IPS-18c (cell line): ENCODE measurements around the gene STMN3.

Experiments
- H3K4me3 ChIP-seq: 2 replicates; pipeline ENCODE4 v1.7.0; 2013; ENCODE audit warnings: low read depth, mild to moderate bottlenecking, low read length, moderate library complexity; ENCODE audit not compliant: insufficient read depth
- H3K9me3 ChIP-seq: one replicate; pipeline ENCODE4 v1.6.1; 2013; ENCODE audit warnings: mild to moderate bottlenecking, low read length, moderate library complexity; ENCODE audit not compliant: control insufficient read depth, insufficient read depth

STMN3 gene

DNA sequence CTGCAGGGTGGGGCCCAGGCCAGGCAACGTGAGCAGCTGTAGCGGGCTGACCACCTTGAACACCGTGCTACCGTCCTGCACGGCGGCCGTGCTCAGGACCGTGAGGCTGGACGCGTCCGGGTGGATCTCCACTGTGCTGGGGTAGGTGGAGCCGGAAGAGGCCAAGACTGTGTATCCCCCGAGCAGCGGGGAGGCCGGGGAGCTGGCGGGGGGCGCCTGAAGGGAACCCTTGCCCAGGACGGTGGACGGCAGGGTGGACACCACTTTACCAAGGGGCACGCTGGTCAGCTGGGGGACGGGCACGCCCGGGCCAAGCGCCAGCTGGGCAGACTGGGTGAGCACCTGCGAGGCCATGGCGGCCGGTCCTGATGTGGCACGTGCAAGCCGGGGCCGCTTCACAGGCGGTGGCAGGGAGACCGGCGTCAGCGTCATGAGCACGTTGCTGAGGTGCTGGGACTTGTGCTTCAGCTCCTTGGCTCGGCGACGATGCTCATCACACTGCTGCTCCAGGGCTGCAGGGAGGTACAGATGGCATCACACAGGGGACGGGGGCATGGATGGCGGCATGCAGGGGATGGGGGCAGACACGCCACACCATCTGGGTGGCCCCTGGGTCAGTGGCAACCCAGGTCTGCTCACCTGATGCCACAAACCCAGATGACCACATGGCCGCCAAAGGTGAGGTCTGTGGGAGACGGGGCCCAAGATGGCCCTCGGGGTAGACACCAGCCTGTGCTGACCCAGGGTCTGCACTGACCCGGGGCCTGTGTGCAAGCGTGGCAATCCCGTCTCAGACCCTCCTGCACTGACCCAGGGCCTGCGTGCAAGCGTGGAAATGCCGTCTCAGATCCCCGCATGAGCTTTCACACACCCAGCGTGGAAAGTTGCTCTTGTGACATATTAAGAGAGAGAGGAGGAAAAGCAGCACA is 62.7 kb downstream of the STMN3 start:
- Histone ChIP-seq H3K4me3 (no peak overlapping the region), H3K9me3 (no peaks in the 10 kb centered on the region)
